HepG2 (cell line): ENCODE data around the gene OR7G1. TPM values are rescaled to one million over a fixed set of nuclear protein-coding genes. Genes with fewer than 3 reads are reported as not detected.
A peak's percentile ranks its signal among the peaks of the same experiment; 100 is the strongest.

Experiments used
- ARNT2 ChIP-seq: sonication (generic); formaldehyde crosslinking; IDR thresholded peaks from 2 replicates; pipeline ENCODE4 v1.8.0; 2022; ENCODE audit warnings: mild to moderate bottlenecking, low read depth, missing genetic modification reagents, moderate library complexity
- ETV6 ChIP-seq: sonication (generic); formaldehyde crosslinking; conservative IDR thresholded peaks from 2 replicates; pipeline ENCODE4 v1.4.0; 2020; ENCODE audit warnings: missing genetic modification reagents
- GTF2F1 ChIP-seq: fragments of 150-350 bp; IDR thresholded peaks from 2 replicates; pipeline ENCODE4 v1.6.1; 2014; ENCODE audit warnings: low read length
- HES4 ChIP-seq: sonication (generic); formaldehyde crosslinking; IDR thresholded peaks from 2 replicates; pipeline ENCODE4 v1.9.0; 2021; ENCODE audit warnings: mild to moderate bottlenecking, missing genetic modification reagents, borderline replicate concordance
- HMGXB3 ChIP-seq: sonication (generic); formaldehyde crosslinking; IDR thresholded peaks from 2 replicates; pipeline ENCODE4 v1.4.0; 2020; ENCODE audit warnings: missing genetic modification reagents, borderline replicate concordance
- HNRNPH1 ChIP-seq: fragments of 200-400 bp; formaldehyde crosslinking; optimal IDR thresholded peaks from 2 replicates; pipeline ENCODE3; 2017; ENCODE audit warnings: mild to moderate bottlenecking, low read depth, low read length
- KLF13 ChIP-seq: sonication (generic); formaldehyde crosslinking; IDR thresholded peaks from 2 replicates; pipeline ENCODE4 v1.4.0; 2020; ENCODE audit warnings: mild to moderate bottlenecking, missing genetic modification reagents
- KLF6 ChIP-seq: IDR thresholded peaks from 2 replicates; pipeline ENCODE4 v1.8.0; 2016; ENCODE audit warnings: missing biosample characterization, missing genetic modification reagents
- MAZ ChIP-seq, 2 experiments: sonication (generic) in 1 of 2; formaldehyde crosslinking in 1 of 2; IDR thresholded peaks; 2 replicates each; pipeline versions ENCODE4 v1.5.0 to v1.6.1; 2012 to 2020; ENCODE audit warnings: low read depth in 2 of 2, mild to moderate bottlenecking in 2 of 2, borderline replicate concordance in 1 of 2, improper control_type of control experiment in 1 of 2, low read length in 1 of 2, missing genetic modification reagents in 1 of 2, moderate library complexity in 1 of 2
- MBD4 ChIP-seq: IDR thresholded peaks from 2 replicates; pipeline ENCODE4 v1.6.1; 2012; ENCODE audit warnings: low read length, inconsistent platforms, borderline replicate concordance
- NFRKB ChIP-seq: fragments of 450-650 bp; IDR thresholded peaks from 2 replicates; pipeline ENCODE4 v1.6.1; 2017
- NR2F1 ChIP-seq, 2 experiments: fragments of 450-650 bp in 1 of 2; formaldehyde crosslinking in 1 of 2; IDR thresholded peaks; 2 replicates each; pipeline versions ENCODE4 v1.5.0 to v1.6.1; 2016 to 2020; ENCODE audit warnings: mild to moderate bottlenecking in 1 of 2, missing compliant biosample characterization in 1 of 2, missing genetic modification reagents in 1 of 2, moderate library complexity in 1 of 2
- SNAPC4 ChIP-seq: sonication (generic); formaldehyde crosslinking; IDR thresholded peaks from 2 replicates; pipeline ENCODE4 v1.4.0; 2020; ENCODE audit warnings: mild to moderate bottlenecking, missing genetic modification reagents
- ZNF20 ChIP-seq: sonication (generic); formaldehyde crosslinking; IDR thresholded peaks from 2 replicates; pipeline ENCODE4 v1.4.0; 2020; ENCODE audit warnings: mild to moderate bottlenecking, moderate library complexity, missing genetic modification reagents
- ZNF296 ChIP-seq: sonication (generic); formaldehyde crosslinking; conservative IDR thresholded peaks from 2 replicates; pipeline ENCODE4 v1.5.0; 2020; ENCODE audit warnings: mild to moderate bottlenecking, missing genetic modification reagents
- ZNF543 ChIP-seq: sonication (generic); formaldehyde crosslinking; IDR thresholded peaks from 2 replicates; pipeline ENCODE4 v1.4.0; 2020; ENCODE audit warnings: mild to moderate bottlenecking, missing genetic modification reagents
- ZNF784 ChIP-seq: sonication (generic); formaldehyde crosslinking; IDR thresholded peaks from 2 replicates; pipeline ENCODE4 v1.5.1; 2020; ENCODE audit warnings: missing genetic modification reagents, mild to moderate bottlenecking, borderline replicate concordance
- polyA plus RNA-seq, 8 experiments: library from polyadenylated mRNA; depleted of rRNA in 3 of 8; stranded (reverse) in 7 of 8; unstranded in 1 of 8; fragments of >200 nt; fragmentation: Illumina TruSeq in 4 of 8; extraction: Trizol in 4 of 8; gene quantifications; 2 replicates each; pipeline versions ENCODE4 v1.2.1 to v1.2.3, GENCODE V29; 2011 to 2016; ENCODE audit warnings: low read depth in 4 of 8, missing spikeins in 1 of 8, mixed read lengths in 1 of 8; ENCODE audit not compliant: insufficient read depth in 1 of 8
- total RNA-seq, 5 experiments: library from RNA; depleted of rRNA; stranded (reverse); fragments of >200 nt; fragmentation: Illumina TruSeq; extraction: Trizol; gene quantifications; 2 replicates each; pipeline ENCODE4 v1.2.3, GENCODE V29; 2016; ENCODE audit warnings: low read depth in 1 of 5

Gene OR7G1
- total and polyA plus RNA-seq, 2 of the 13 experiments (the other 11 are each of a cell fraction or from before 2014, with no cell fraction given) = not detected

- TF ChIP-seq HMGXB3 (CRISPR knock-in tag) = peak; percentile 94
- TF ChIP-seq NR2F1 (CRISPR knock-in tag; IDR thresholded peaks at IDR 0.05) = peak; percentile 30 to 58; a peak in 3 of 4 replicates
- no peak for TF ChIP-seq GTF2F1
- TF ChIP-seq SNAPC4 (CRISPR knock-in tag) = peak; percentile 78; the same call in 1 of the 2 replicates
- peak; percentile 76; the same call in 1 of the 2 replicates for TF ChIP-seq ZNF784 (CRISPR knock-in tag)
- peak; percentile 38; the same call in 1 of the 2 replicates for TF ChIP-seq MAZ (IDR thresholded peaks at IDR 0.05; ENCODE audit: borderline replicate concordance, low read depth, low read length)
- TF ChIP-seq MAZ (CRISPR knock-in tag; IDR thresholded peaks at IDR 0.05; ENCODE audit: low read depth) = no peak
- 0 out of 2 replicates have a peak, but pooled peaks have one; percentile 17 for TF ChIP-seq ETV6
- peak; percentile 91 for TF ChIP-seq ARNT2
- TF ChIP-seq ZNF20 (CRISPR knock-in tag) = no peak
- TF ChIP-seq ZNF296 = no peak
- TF ChIP-seq KLF13 (CRISPR knock-in tag) = 0 out of 2 replicates have a peak, but pooled peaks have one; percentile 38
- 0 out of 2 replicates have a peak, but pooled peaks have one; percentile 24 for TF ChIP-seq ZNF543 (CRISPR knock-in tag)
- TF ChIP-seq HES4 (CRISPR knock-in tag) = peak; percentile 87
- peak; percentile 45; the same call in 1 of the 2 replicates for TF ChIP-seq KLF6 (CRISPR knock-in tag)
- no peak for TF ChIP-seq HNRNPH1
- no peak for TF ChIP-seq MBD4
- TF ChIP-seq NFRKB = 0 out of 2 replicates have a peak, but pooled peaks have one; percentile 24
Observed at GRCh38 chr19:9140159-9140874, 24.8 kb upstream of the OR7G1 start, which contains the start of gene ZNF317 (continued).
